ENCODE results near the gene NALCN.
A peak's percentile ranks its signal among the peaks of the same experiment; 100 is the strongest.

NALCN gene

GRCh38 chr13:101185606-101186005, 230.7 kb downstream of the NALCN start:
- DNase-seq = no peak

- DNase-seq = no peak
Measured at GRCh38 chr13:101181076-101181685, 235.1 kb downstream of the NALCN start.

GRCh38 chr13:101179021-101179420, 237.3 kb downstream of the NALCN start:
- no peak for DNase-seq

GRCh38 chr13:101178406-101178805, 237.9 kb downstream of the NALCN start:
- no peak for DNase-seq

GRCh38 chr13:101170306-101170705, 246.0 kb downstream of the NALCN start:
- no peak for DNase-seq

GRCh38 chr13:101157261-101157660, 259.0 kb downstream of the NALCN start:
- no peak for DNase-seq

- DNase-seq = no peak
Measured at GRCh38 chr13:101155920-101156319, 260.4 kb downstream of the NALCN start.

GRCh38 chr13:101152184-101152583, 264.1 kb downstream of the NALCN start:
- no peak for DNase-seq

GRCh38 chr13:101150998-101151397, 265.3 kb downstream of the NALCN start:
- DNase-seq = no peak

- no peak for DNase-seq
Measured at GRCh38 chr13:101149735-101150384, 266.4 kb downstream of the NALCN start.

GRCh38 chr13:101146101-101146898, 270.0 kb downstream of the NALCN start:
- no peak for DNase-seq

GRCh38 chr13:101144808-101145419, 271.4 kb downstream of the NALCN start:
- DNase-seq = no peak

- no peak for DNase-seq
Measured at GRCh38 chr13:101140936-101141335, 275.4 kb downstream of the NALCN start.

GRCh38 chr13:101140087-101140770, 276.1 kb downstream of the NALCN start:
- no peak for DNase-seq

- DNase-seq = no peak
Measured at GRCh38 chr13:101139081-101139480, 277.2 kb downstream of the NALCN start.

GRCh38 chr13:101127741-101128353, 288.5 kb downstream of the NALCN start:
- peak; percentile 3 for DNase-seq

- no peak for DNase-seq
Measured at GRCh38 chr13:101123028-101123427, 293.3 kb downstream of the NALCN start.

GRCh38 chr13:101121608-101122007, 294.7 kb downstream of the NALCN start:
- DNase-seq = no peak

GRCh38 chr13:101120007-101120406, 296.3 kb downstream of the NALCN start:
- no peak for DNase-seq

GRCh38 chr13:101116826-101117225, 299.5 kb downstream of the NALCN start:
- no peak for DNase-seq

- DNase-seq = no peak
Measured at GRCh38 chr13:101116341-101116740, 300.0 kb downstream of the NALCN start.

- DNase-seq = no peak
Measured at GRCh38 chr13:101115762-101116171, 300.5 kb downstream of the NALCN start.

GRCh38 chr13:101111894-101112293, 304.4 kb downstream of the NALCN start:
- DNase-seq = no peak
